HL-60 (cell line): ENCODE results near the gene TATDN3.

Experiments
- CTCF ChIP-seq: IDR thresholded peaks from one replicate; pipeline ENCODE4 v1.5.1; 2011; ENCODE audit warnings: low read length, control low read depth, inconsistent platforms; ENCODE audit not compliant: insufficient read depth
- GABPA ChIP-seq: IDR thresholded peaks from 2 replicates; pipeline ENCODE4 v1.6.1; 2012; ENCODE audit warnings: low read depth
- POLR2AphosphoS5 ChIP-seq: IDR thresholded peaks from 2 replicates; pipeline ENCODE4 v1.6.1; 2012; ENCODE audit warnings: low read depth
- REST ChIP-seq: IDR thresholded peaks from 2 replicates; pipeline ENCODE4 v1.6.1; 2012; ENCODE audit warnings: low read depth; ENCODE audit not compliant: insufficient replicate concordance
- SPI1 ChIP-seq: IDR thresholded peaks from 2 replicates; pipeline ENCODE4 v1.6.1; 2012; ENCODE audit warnings: low read depth, mild to moderate bottlenecking, borderline replicate concordance

GRCh38 chr1:212759683-212760082, 32.0 kb upstream of the TATDN3 start:
- no peak for TF ChIP-seq GABPA
- TF ChIP-seq CTCF = no peak
- no peak for TF ChIP-seq POLR2AphosphoS5
- no peak for TF ChIP-seq REST
- TF ChIP-seq SPI1 = no peak
